ENCODE results near the gene UBAC1. TPM values are rescaled to one million over a fixed set of nuclear protein-coding genes. Genes with fewer than 3 reads are reported as not detected.

Gene UBAC1
- total RNA-seq, 2 donors from 2014 or later = 37.9 to 39.3 TPM

DNA sequence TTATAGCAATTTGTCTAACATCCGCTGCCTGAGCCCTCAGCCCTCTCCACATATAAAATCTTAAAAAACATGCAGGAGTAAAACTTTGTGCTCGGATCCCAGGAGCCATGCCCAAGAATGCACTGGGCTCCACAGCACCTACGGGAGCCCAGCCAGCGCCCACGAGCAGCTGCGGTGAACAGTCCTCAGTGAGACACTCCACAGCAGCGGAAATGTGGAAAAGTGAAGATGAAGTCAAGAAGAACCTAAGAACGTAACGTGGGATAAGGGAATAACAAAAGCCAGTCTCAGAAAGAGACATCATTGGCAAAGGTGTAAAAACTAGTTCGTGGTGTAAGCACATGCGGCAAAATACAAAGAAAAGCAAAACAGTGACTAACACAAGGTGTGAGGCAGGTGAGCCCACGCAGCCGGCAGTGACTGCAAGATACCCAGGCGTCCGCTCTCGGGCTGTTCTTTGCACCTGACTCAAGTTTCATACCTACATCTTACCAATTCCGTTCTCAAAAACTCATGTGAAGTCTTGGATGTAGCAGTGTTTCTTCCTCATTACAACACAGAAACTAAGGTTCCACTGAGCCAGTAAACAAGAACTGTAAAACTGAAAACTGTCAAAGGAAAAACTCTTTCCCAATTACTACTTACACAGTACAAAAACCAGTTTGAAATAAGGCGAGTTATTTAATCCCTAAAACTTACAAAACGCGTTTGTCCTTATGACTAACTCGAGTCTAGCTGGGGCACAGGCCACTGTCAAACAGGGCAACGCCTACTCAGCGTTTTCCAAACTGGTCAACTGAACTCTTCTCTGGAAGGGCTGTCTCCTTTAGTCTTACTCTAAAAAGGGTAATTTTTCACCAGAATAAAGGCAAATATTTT, 55.6 kb downstream of the UBAC1 start:
- Histone ChIP-seq H3K27ac (peak overlapping the region; percentile 19 to 57), H3K4me3 (peak overlapping the region; percentile 73), H3K36me3 (no peaks in the 10 kb centered on the region), H3K4me1 (ENCODE audit: control insufficient read depth in 1 of 2, low read depth in 2 of 2) (peaks cover 24 to 35% of the 10 kb centered on the region in 2 donors), H3K27me3 (replicated peaks; ENCODE audit: insufficient read depth) (no peaks in the 10 kb centered on the region), H3K9me3 (no peaks in the 10 kb centered on the region)
- DNase-seq (ENCODE audit: low spot score) = no peak
- TF ChIP-seq, protein P1, sequence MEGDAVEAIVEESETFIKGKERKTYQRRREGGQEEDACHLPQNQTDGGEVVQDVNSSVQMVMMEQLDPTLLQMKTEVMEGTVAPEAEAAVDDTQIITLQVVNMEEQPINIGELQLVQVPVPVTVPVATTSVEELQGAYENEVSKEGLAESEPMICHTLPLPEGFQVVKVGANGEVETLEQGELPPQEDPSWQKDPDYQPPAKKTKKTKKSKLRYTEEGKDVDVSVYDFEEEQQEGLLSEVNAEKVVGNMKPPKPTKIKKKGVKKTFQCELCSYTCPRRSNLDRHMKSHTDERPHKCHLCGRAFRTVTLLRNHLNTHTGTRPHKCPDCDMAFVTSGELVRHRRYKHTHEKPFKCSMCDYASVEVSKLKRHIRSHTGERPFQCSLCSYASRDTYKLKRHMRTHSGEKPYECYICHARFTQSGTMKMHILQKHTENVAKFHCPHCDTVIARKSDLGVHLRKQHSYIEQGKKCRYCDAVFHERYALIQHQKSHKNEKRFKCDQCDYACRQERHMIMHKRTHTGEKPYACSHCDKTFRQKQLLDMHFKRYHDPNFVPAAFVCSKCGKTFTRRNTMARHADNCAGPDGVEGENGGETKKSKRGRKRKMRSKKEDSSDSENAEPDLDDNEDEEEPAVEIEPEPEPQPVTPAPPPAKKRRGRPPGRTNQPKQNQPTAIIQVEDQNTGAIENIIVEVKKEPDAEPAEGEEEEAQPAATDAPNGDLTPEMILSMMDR (IDR thresholded peaks at IDR 0.05) = no peak
- no peak for ATAC-seq (ENCODE audit: insufficient number of reproducible peaks, low FRiP score, low read depth)

DNA sequence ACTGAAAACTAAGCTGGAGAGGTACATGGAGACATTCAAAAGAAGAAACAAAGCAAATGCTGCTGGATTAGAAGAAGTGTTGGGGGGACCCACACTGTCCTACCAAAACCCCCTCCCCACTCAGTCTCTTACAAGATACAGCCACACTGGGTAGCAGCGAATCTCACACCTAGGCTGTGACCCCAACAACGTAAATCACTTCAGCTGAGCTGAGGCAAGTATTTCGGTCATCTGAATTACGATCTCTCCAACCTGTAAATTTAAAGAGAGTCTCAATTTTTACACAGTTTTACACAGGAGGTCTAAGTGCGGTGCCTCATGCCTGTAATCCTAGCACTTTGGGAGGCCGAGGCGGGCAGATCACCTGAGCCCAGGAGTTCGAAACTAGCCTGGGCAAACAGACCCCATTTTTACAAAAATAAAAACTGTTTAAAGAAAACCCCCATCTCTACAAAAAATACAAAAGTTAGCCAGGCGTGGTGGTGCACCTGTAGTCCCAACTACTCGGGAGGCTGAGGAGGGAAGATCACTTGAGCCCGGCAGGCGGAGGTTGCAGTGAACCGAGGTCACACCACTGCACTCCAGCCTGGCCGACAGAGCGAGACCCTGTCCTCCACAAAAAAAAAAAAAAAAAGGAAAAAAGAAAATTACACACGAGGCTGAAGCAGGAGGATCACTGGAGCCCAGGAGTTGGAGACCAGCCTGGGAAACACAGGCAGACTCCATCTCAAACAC, 57.2 kb downstream of the UBAC1 start:
- H3K4me3 ChIP-seq = no peak overlapping the region
- H3K36me3 ChIP-seq = no peaks in the 10 kb centered on the region
- TF ChIP-seq, protein P1 (IDR thresholded peaks at IDR 0.05) = no peak
- DNase-seq (ENCODE audit: low spot score) (no peak), ATAC-seq (ENCODE audit: insufficient number of reproducible peaks, low FRiP score, low read depth) (no peak)
- no peak overlapping the region for H3K27ac ChIP-seq
- H3K4me1 ChIP-seq (ENCODE audit: control insufficient read depth in 1 of 2, low read depth in 2 of 2) = peaks cover 20 to 30% of the 10 kb centered on the region in 2 donors
- H3K27me3 ChIP-seq (replicated peaks; ENCODE audit: insufficient read depth) = no peaks in the 10 kb centered on the region
- H3K9me3 ChIP-seq = no peaks in the 10 kb centered on the region

DNA sequence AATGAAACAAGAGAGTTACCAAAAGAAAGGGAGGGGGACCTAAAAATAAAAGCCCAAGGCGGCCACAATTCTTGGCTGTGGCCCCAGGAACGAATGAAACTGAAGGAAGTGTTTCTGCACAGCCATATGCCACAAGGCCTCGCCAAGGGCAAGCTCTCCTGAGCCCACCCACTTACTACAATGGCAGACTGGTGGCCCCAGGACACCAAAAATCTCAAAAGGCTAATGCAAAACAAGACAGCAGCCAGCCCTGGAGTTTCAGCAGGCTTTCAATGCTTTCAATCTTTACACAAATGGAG, 57.9 kb downstream of the UBAC1 start:
- H3K36me3 ChIP-seq = no peaks in the 10 kb centered on the region
- H3K27me3 ChIP-seq (replicated peaks; ENCODE audit: insufficient read depth) = no peaks in the 10 kb centered on the region
- ATAC-seq (ENCODE audit: insufficient number of reproducible peaks, low FRiP score, low read depth) (no peak), DNase-seq (ENCODE audit: low spot score) (no peak)
- peaks cover 15 to 24% of the 10 kb centered on the region in 2 donors for H3K4me1 ChIP-seq (ENCODE audit: control insufficient read depth in 1 of 2, low read depth in 2 of 2)
- H3K9me3 ChIP-seq = no peaks in the 10 kb centered on the region
- no peak overlapping the region for H3K27ac ChIP-seq
- TF ChIP-seq, protein P1 (IDR thresholded peaks at IDR 0.05) = no peak
- H3K4me3 ChIP-seq = no peak overlapping the region

DNA sequence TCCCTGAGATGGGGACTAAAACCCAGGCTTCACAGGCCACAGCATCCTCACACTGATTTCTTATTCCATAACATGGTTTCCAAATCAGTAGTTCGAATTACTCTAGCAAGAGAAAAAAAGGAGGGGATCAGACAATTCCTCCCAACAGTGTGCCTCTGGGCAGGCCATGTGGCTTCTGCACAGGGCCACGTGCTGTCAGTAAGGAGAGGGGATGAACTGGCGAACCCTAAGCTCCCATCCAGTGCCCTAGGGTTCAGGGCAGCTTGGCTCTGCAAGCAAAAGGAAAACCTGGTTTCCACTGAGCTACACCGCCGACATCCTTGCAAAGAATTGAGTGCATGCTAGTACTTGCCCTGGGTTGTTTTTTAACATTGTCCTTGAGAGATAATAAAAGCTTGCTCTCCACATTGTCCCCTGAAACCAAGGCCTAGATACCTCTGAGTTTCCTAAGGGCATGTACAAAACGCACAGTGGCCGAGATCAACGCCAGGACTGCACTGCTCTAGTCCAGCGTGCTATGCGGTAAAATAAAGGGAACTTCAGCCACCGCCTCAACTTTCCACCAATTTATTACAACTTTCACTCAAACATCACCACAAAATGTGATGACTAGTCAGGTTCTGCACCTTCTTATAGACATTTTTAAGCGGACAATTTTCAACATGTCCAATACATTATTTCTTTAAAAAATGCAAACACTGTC, 58.4 kb downstream of the UBAC1 start:
- no peak for ATAC-seq (ENCODE audit: insufficient number of reproducible peaks, low FRiP score, low read depth)
- peaks cover 14 to 19% of the 10 kb centered on the region in 2 donors for H3K4me1 ChIP-seq (ENCODE audit: control insufficient read depth in 1 of 2, low read depth in 2 of 2)
- H3K9me3 ChIP-seq = no peaks in the 10 kb centered on the region
- H3K27me3 ChIP-seq (replicated peaks; ENCODE audit: insufficient read depth) = no peaks in the 10 kb centered on the region
- H3K4me3 ChIP-seq = no peak overlapping the region
- no peaks in the 10 kb centered on the region for H3K36me3 ChIP-seq
- DNase-seq (ENCODE audit: low spot score) = no peak
- H3K27ac ChIP-seq = no peak overlapping the region
- TF ChIP-seq, protein P1 (IDR thresholded peaks at IDR 0.05) = no peak

DNA sequence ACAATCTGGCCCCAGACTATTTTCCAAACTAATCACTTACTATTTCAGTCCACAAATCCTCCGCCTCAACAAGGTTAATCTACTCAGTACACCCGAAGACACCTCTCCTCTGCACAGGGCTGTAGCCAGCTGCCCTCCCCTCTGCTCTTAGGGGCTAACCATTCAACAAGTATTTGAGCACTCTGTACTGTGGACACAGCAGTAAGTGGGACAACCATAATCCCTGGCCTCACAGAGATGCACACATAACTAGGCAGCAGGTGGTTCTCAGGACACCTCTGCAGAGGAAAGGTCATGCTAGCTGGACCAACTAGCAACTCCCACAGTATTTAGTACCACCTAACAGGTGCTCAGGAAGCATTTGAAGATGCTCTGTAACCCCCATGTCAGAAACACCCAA, 59.3 kb downstream of the UBAC1 start:
- no peak overlapping the region for H3K4me3 ChIP-seq
- H3K36me3 ChIP-seq = no peaks in the 10 kb centered on the region
- DNase-seq (ENCODE audit: low spot score) = no peak
- no peaks in the 10 kb centered on the region for H3K27me3 ChIP-seq (replicated peaks; ENCODE audit: insufficient read depth)
- TF ChIP-seq, protein P1 (IDR thresholded peaks at IDR 0.05) = no peak
- H3K9me3 ChIP-seq = no peaks in the 10 kb centered on the region
- H3K4me1 ChIP-seq (ENCODE audit: control insufficient read depth in 1 of 2, low read depth in 2 of 2) = peaks cover 14 to 19% of the 10 kb centered on the region in 2 donors
- ATAC-seq (ENCODE audit: insufficient number of reproducible peaks, low FRiP score, low read depth) = no peak
- H3K27ac ChIP-seq = no peak overlapping the region

Data from thoracic aorta (tissue), 2 donors.